ENCODE measurements around the gene SPDYC.

SPDYC gene

GRCh38 chr11:65180877-65181568 lies 11.0 kb downstream of the SPDYC start:
- H3K27ac Mint-ChIP-seq = peak overlapping the region; percentile 95
- peak; percentile 89 for ATAC-seq

GRCh38 chr11:65181569-65182257 lies 11.7 kb downstream of the SPDYC start, which contains the start of gene CAPN1:
Gene CAPN1, plus strand, starts transcription at chr11:65181928. Its CDS starts 774 bp downstream, at chr11:65182702.
- peak; percentile 80 for ATAC-seq
- Mint-ChIP-seq H3K4me1 (peaks cover 28% of the 10 kb centered on the region), H3K36me3 (peaks cover 12% of the 10 kb centered on the region), H3K4me3 (peak within 1 kb of the TSS; percentile 100), H3K27me3 (no peaks in the 10 kb centered on the region), H3K27ac (peak within 1 kb of the TSS; percentile 95), H3K9me3 (no peaks in the 10 kb centered on the region)

More at GRCh38 chr11:65180877-65181568, 11.0 kb downstream of the SPDYC start:
- Mint-ChIP-seq H3K4me1 (peaks cover 28% of the 10 kb centered on the region), H3K27me3 (no peaks in the 10 kb centered on the region), H3K4me3 (peak overlapping the region; percentile 88), H3K9me3 (no peaks in the 10 kb centered on the region), H3K36me3 (peaks cover 5% of the 10 kb centered on the region)

DNA sequence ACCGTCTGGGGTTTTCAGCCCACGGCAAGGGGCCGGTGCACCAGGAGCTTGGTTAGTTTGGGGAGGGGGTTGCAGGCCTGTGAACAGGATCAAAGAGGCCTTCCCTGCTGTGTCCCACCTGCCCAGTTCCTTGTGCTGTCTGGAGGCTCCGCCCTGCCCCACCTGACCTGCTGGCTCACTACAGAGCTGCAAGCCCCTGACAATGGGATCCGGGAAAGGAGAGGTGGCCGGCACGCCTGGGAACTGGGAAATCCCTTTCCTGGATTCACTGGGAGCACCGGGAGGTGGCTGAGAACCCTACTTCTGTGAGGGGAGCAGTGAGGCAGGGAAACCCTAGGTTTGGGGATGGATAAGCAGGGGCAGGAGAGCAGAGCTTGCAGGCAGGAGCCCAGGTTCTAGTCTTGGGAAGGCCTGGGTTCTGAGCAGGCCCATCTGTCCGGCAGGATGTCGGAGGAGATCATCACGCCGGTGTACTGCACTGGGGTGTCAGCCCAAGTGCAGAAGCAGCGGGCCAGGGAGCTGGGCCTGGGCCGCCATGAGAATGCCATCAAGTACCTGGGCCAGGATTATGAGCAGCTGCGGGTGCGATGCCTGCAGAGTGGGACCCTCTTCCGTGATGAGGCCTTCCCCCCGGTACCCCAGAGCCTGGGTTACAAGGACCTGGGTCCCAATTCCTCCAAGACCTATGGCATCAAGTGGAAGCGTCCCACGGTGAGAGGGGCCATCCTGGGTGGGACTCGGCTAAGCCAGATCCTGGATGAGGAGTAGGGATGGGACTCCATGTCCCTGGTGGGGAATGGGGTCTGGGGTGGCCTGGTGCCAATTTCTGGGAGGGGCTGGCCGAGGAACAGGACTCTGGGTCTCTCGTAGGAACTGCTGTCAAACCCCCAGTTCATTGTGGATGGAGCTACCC lies 12.5 kb downstream of the SPDYC start:
- Mint-ChIP-seq H3K4me3 (peak overlapping the region; percentile 100), H3K36me3 (peaks cover 20% of the 10 kb centered on the region), H3K9me3 (no peaks in the 10 kb centered on the region), H3K27ac (peak overlapping the region; percentile 95), H3K27me3 (no peaks in the 10 kb centered on the region), H3K4me1 (peaks cover 28% of the 10 kb centered on the region)
- peak; percentile 1 for ATAC-seq

DNA sequence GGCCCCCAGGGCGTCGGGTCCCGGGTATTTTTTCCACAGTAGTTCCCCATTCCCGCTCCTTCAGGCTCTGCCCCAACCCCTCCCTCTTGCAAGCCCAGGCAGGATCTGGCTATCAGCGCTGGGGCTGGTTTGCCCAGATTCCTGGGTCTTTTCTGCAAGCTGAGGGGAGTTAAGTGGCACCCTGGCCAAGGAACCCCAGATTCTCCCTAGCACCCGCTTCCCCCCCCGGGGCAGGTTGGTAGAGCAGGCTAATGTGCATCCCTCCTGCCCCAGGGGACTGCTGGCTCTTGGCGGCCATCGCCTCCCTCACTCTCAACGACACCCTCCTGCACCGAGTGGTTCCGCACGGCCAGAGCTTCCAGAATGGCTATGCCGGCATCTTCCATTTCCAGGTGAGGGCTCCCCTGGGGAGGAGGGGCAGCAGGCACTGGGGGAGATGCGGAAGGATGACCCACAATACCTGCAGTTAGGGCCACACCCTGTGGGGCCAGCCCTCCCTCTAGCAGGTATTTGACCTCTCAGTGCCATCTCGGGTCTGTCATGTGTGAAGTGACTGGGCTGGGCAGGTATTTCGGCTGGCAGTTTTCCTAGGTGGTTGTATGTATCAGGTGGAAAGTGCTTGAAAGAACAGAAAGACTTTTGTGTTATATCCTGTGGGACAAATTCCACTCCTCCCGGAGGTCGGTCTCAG lies 13.3 kb downstream of the SPDYC start:
- Mint-ChIP-seq H3K36me3 (peaks cover 20% of the 10 kb centered on the region), H3K4me3 (peak overlapping the region; percentile 35), H3K9me3 (no peaks in the 10 kb centered on the region), H3K27ac (no peak overlapping the region), H3K4me1 (peaks cover 28% of the 10 kb centered on the region), H3K27me3 (no peaks in the 10 kb centered on the region)
- ATAC-seq = no peak

- no peak overlapping the region for H3K4me3 Mint-ChIP-seq
- no peak for ATAC-seq
- no peaks in the 10 kb centered on the region for H3K27me3 Mint-ChIP-seq
- peaks cover 28% of the 10 kb centered on the region for H3K4me1 Mint-ChIP-seq
- peaks cover 25% of the 10 kb centered on the region for H3K36me3 Mint-ChIP-seq
- H3K27ac Mint-ChIP-seq = no peak overlapping the region
- H3K9me3 Mint-ChIP-seq = no peaks in the 10 kb centered on the region
Measured at GRCh38 chr11:65184146-65184545, 14.1 kb downstream of the SPDYC start.

DNA sequence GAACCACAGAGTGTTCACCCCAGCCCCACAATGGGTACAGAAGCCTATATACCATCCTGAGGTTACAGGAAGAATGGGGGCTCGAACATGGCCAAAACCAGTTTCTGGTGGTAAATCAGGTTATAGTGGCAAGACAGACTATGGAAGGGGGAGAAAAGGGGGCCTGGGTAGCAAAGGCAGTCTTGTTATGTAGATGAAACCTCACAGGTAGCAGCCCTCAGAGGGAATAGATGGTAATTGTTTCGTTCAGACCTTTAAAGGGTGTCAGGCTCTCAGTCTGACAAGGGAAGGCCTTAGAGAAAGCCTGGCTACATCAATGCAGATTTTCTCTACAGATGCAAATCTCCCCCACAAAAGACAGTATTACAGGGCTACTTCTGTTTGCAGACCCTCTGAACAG lies 15.1 kb downstream of the SPDYC start:
- H3K9me3 Mint-ChIP-seq = no peaks in the 10 kb centered on the region
- peaks cover 36% of the 10 kb centered on the region for H3K36me3 Mint-ChIP-seq
- H3K27me3 Mint-ChIP-seq = no peaks in the 10 kb centered on the region
- H3K27ac Mint-ChIP-seq = no peak overlapping the region
- no peak for ATAC-seq
- peaks cover 36% of the 10 kb centered on the region for H3K4me1 Mint-ChIP-seq
- no peak overlapping the region for H3K4me3 Mint-ChIP-seq

- Mint-ChIP-seq H3K36me3 (peaks cover 41% of the 10 kb centered on the region), H3K27me3 (no peaks in the 10 kb centered on the region), H3K4me3 (no peak overlapping the region), H3K4me1 (peaks cover 35% of the 10 kb centered on the region), H3K9me3 (no peaks in the 10 kb centered on the region), H3K27ac (no peak overlapping the region)
- no peak for ATAC-seq
Measured at GRCh38 chr11:65185869-65186341, 15.9 kb downstream of the SPDYC start.

DNA sequence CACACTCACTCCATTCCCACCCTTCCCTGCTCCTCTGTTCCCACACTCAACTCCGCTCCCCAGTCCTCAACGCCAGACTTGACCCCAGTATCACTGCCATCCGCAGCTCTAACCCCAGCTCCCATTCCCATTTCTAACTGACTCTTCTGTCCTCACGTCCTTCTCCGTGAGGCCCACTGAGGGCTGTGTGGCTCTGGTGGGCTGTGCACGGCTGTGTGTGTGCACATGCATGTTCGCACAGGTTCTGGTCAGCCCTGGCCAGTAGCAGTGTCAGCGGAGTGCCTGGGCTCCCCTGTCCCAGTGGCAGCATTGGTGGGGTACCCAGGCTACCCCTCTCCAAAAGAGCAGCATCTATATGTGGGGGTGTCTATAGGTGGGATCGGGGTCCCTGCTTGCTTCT lies 16.7 kb downstream of the SPDYC start:
- Mint-ChIP-seq H3K4me1 (peaks cover 30% of the 10 kb centered on the region), H3K27ac (no peak overlapping the region), H3K36me3 (peaks cover 42% of the 10 kb centered on the region), H3K4me3 (no peak overlapping the region), H3K27me3 (no peaks in the 10 kb centered on the region), H3K9me3 (no peaks in the 10 kb centered on the region)
- no peak for ATAC-seq

DNA sequence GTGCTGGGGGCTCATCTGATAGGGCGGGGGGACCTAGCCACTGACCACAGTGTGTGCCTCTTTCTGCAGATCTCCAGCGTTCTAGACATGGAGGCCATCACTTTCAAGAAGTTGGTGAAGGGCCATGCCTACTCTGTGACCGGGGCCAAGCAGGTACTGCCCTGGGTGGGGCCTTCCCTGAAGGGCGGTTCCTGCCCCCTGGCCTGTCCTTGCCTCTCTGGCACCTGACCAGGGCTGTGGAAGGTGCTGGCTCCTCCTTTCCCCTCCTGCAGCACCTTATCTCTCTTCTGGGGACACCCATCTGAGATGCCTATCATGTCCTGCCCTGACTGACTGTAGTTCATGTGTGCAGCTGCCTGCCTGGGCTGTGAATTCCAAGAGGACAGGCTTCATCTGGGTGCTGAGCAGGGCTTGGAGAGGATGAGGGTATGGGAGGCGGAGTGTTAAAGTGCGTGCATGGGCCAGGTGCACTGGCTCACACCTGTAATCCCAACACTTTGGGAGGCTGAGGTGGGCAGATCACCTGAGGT lies 17.2 kb downstream of the SPDYC start:
- peaks cover 26% of the 10 kb centered on the region for H3K4me1 Mint-ChIP-seq
- no peak overlapping the region for H3K27ac Mint-ChIP-seq
- no peaks in the 10 kb centered on the region for H3K9me3 Mint-ChIP-seq
- no peaks in the 10 kb centered on the region for H3K27me3 Mint-ChIP-seq
- peaks cover 40% of the 10 kb centered on the region for H3K36me3 Mint-ChIP-seq
- ATAC-seq = no peak
- H3K4me3 Mint-ChIP-seq = no peak overlapping the region

DNA sequence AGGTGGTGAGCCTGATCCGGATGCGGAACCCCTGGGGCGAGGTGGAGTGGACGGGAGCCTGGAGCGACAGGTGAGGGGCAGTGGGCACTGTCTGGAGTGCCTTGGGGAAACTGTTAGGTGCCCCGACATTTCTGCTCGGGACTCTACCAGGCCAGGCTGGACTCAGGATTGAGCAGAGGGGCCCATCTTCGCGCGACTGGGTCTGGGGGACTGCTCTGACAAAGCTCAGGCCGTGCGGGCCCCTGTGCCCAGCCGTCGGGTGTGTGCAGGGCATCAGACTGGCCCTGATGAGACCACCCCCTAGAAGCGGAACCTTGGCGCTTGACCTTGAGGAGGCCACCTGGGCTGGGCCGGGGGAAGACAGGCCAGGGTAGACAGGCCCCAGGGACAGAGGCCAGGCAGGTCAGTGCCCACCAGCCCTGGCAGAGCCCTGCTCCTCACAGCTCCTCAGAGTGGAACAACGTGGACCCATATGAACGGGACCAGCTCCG lies 18.0 kb downstream of the SPDYC start:
- no peak for ATAC-seq
- Mint-ChIP-seq H3K27ac (no peak overlapping the region), H3K4me3 (no peak overlapping the region), H3K36me3 (peaks cover 40% of the 10 kb centered on the region), H3K4me1 (peaks cover 20% of the 10 kb centered on the region), H3K9me3 (no peaks in the 10 kb centered on the region), H3K27me3 (no peaks in the 10 kb centered on the region)

DNA sequence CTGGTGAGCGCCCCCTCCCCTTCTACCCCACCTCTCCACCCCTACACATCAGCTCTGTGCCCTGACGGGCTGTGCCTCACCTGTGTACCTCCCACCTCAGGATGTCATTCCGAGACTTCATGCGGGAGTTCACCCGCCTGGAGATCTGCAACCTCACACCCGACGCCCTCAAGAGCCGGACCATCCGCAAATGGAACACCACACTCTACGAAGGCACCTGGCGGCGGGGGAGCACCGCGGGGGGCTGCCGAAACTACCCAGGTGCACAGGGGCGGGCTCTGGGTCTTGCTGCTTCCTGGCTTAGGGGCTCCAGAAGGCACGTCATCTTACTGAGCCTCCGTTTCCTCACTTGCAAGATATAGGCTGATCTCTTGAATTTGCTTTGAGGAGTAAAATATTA lies 18.5 kb downstream of the SPDYC start:
- peaks cover 40% of the 10 kb centered on the region for H3K36me3 Mint-ChIP-seq
- no peaks in the 10 kb centered on the region for H3K9me3 Mint-ChIP-seq
- H3K27ac Mint-ChIP-seq = no peak overlapping the region
- no peaks in the 10 kb centered on the region for H3K27me3 Mint-ChIP-seq
- peak; percentile 15 for ATAC-seq
- no peak overlapping the region for H3K4me3 Mint-ChIP-seq
- peaks cover 15% of the 10 kb centered on the region for H3K4me1 Mint-ChIP-seq

DNA sequence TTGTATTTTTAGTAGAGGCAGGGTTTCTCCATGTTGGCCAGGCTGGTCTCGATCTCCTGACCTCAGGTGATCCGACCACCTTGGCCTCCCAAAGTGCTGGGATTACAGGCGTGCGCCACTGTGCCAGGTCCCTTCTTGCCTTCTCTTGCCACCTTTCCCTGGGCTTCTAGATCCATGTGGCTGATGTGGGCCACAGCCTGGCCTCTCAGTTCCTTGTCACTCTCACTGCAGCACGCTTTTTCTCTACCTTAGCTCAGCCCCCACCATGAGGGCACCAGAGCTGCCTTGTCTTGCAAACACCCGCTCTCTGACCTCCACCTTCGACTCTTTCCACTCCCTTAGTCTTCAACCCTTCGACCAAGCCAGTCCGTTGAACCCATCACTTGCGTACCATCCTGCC lies 19.2 kb downstream of the SPDYC start:
- Mint-ChIP-seq H3K36me3 (peaks cover 40% of the 10 kb centered on the region), H3K9me3 (no peaks in the 10 kb centered on the region), H3K4me3 (no peak overlapping the region), H3K27me3 (no peaks in the 10 kb centered on the region), H3K27ac (no peak overlapping the region), H3K4me1 (peaks cover 13% of the 10 kb centered on the region)
- no peak for ATAC-seq

- H3K4me3 Mint-ChIP-seq = no peak overlapping the region
- no peak overlapping the region for H3K27ac Mint-ChIP-seq
- H3K36me3 Mint-ChIP-seq = peaks cover 51% of the 10 kb centered on the region
- peaks cover 24% of the 10 kb centered on the region for H3K4me1 Mint-ChIP-seq
- no peaks in the 10 kb centered on the region for H3K27me3 Mint-ChIP-seq
- ATAC-seq = no peak
- no peaks in the 10 kb centered on the region for H3K9me3 Mint-ChIP-seq
Measured at GRCh38 chr11:65194564-65194963, 24.5 kb downstream of the SPDYC start.

DNA sequence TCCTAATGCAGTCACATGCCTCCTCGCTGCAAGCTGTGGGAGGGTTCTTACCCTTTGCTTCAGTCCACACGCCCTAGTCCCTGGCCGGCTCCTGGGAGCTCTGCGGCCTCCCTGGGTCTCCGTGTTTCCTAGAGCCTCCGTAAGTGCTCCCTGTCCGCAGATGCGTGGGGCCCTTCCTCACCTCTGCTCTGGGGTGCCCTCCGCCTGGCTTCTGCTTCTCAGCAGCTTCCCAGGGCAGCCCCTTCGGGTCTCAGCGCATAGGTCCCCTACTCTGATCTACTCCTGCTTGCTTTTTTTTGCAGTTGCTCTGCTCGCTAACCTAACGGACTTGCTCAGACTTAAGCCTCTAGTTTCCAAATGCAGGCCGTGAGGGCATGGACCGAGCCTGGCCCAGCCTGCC lies 34.1 kb downstream of the SPDYC start:
- H3K9me3 Mint-ChIP-seq = no peaks in the 10 kb centered on the region
- no peak overlapping the region for H3K4me3 Mint-ChIP-seq
- no peak for ATAC-seq
- peaks cover 55% of the 10 kb centered on the region for H3K36me3 Mint-ChIP-seq
- no peaks in the 10 kb centered on the region for H3K27me3 Mint-ChIP-seq
- H3K27ac Mint-ChIP-seq = no peak overlapping the region
- H3K4me1 Mint-ChIP-seq = peaks cover 17% of the 10 kb centered on the region
